ENCODE measurements around the gene EPHA6. TPM values are rescaled to one million over a fixed set of nuclear protein-coding genes. Genes with fewer than 3 reads are reported as not detected.

The EPHA6 gene
- total RNA-seq, 1 experiment from 2014 or later: 0.61 TPM

GRCh38 chr3:97680696-97681095 is 866.3 kb downstream of the EPHA6 start:
- Histone ChIP-seq H2AK5ac (ENCODE audit: insufficient read length, low read length) (no peak overlapping the region), H3K9ac (ENCODE audit: extremely low read depth, insufficient read length, low read length) (no peak overlapping the region), H3K56ac (ENCODE audit: insufficient read length, low read depth, low read length) (no peak overlapping the region), H2BK15ac (ENCODE audit: low read depth, low read length) (no peak overlapping the region), H4K20me1 (ENCODE audit: control insufficient read depth, insufficient read depth, insufficient read length) (no peaks in the 10 kb centered on the region), H3K27me3 (ENCODE audit: insufficient read depth, low read length) (no peaks in the 10 kb centered on the region), H3K14ac (ENCODE audit: insufficient read depth, low read length) (no peak overlapping the region), H3K23me2 (ENCODE audit: insufficient read length, low read depth, low read length, poor library complexity, severe bottlenecking) (no peaks in the 10 kb centered on the region), H3T11ph (ENCODE audit: low read length) (no peak overlapping the region), H3K9me3 (ENCODE audit: control insufficient read depth, low read depth, low read length) (no peaks in the 10 kb centered on the region), H3K18ac (ENCODE audit: insufficient read length, low read depth, low read length) (no peak overlapping the region), H2BK20ac (ENCODE audit: low read depth, low read length, poor library complexity, severe bottlenecking) (no peak overlapping the region), H2AFZ (ENCODE audit: low read length) (no peak overlapping the region), H3K79me2 (ENCODE audit: insufficient read depth, low read length) (no peaks in the 10 kb centered on the region), H4K8ac (replicated peaks; ENCODE audit: insufficient read length, low read depth, low read length) (no peak overlapping the region), H3K4me2 (ENCODE audit: insufficient read depth, insufficient read length, low read length) (no peak overlapping the region), H2BK12ac (ENCODE audit: insufficient read length, low read depth, low read length) (no peak overlapping the region), H3K4ac (ENCODE audit: low read depth, low read length) (no peak overlapping the region), H3K23ac (ENCODE audit: insufficient read length, low read depth, low read length) (no peak overlapping the region), H3K4me1 (ENCODE audit: insufficient read depth, low read length) (no peaks in the 10 kb centered on the region), H4K5ac (ENCODE audit: insufficient read length, low read depth, low read length) (no peak overlapping the region), H4K91ac (ENCODE audit: insufficient read length, low read depth, low read length) (no peak overlapping the region), H2BK5ac (ENCODE audit: insufficient read length, low read length) (no peak overlapping the region), H2BK120ac (ENCODE audit: low read depth, low read length, poor library complexity, severe bottlenecking) (no peak overlapping the region), H3K27ac (ENCODE audit: insufficient read length, low read depth, low read length) (no peak overlapping the region), H3K79me1 (ENCODE audit: insufficient read depth, low read depth, low read length, poor library complexity, severe bottlenecking) (no peaks in the 10 kb centered on the region)
- Mint-ChIP-seq H3K9me3 (no peaks in the 10 kb centered on the region), H3K27me3 (ENCODE audit: low read depth) (no peaks in the 10 kb centered on the region), H3K4me1 (no peaks in the 10 kb centered on the region), H3K4me3 (no peak overlapping the region), H3K36me3 (ENCODE audit: insufficient read depth in 1 of 3, low read depth in 3 of 3) (no peaks in the 10 kb centered on the region; a peak in 1 of 7 replicates), H3K27ac (no peak overlapping the region)
- no peak for TF ChIP-seq CTCF (conservative IDR thresholded peaks at IDR 0.05)
- DNase-seq: no peak
